ENCODE results near the gene INSR.

DNA sequence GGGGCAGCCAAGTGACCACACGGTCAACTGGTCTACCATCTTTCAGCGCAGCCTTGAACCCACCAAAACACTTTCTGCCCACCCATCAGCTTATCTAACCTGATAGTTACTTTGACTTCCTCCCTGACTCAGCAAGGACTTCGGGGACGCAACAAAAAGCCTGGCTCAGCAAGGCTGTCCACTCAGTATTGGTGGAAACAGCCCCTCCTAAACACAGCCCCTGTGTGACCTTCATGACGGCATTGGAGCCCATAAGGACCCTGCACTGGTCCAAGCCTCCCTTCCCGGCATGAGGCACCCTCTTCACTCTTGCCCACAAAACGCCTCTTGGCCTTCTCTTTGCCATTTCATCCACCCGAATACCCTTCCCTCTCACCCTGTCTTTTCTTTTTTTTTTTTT is 39.1 kb downstream of the INSR start:
- TF ChIP-seq, protein P1, sequence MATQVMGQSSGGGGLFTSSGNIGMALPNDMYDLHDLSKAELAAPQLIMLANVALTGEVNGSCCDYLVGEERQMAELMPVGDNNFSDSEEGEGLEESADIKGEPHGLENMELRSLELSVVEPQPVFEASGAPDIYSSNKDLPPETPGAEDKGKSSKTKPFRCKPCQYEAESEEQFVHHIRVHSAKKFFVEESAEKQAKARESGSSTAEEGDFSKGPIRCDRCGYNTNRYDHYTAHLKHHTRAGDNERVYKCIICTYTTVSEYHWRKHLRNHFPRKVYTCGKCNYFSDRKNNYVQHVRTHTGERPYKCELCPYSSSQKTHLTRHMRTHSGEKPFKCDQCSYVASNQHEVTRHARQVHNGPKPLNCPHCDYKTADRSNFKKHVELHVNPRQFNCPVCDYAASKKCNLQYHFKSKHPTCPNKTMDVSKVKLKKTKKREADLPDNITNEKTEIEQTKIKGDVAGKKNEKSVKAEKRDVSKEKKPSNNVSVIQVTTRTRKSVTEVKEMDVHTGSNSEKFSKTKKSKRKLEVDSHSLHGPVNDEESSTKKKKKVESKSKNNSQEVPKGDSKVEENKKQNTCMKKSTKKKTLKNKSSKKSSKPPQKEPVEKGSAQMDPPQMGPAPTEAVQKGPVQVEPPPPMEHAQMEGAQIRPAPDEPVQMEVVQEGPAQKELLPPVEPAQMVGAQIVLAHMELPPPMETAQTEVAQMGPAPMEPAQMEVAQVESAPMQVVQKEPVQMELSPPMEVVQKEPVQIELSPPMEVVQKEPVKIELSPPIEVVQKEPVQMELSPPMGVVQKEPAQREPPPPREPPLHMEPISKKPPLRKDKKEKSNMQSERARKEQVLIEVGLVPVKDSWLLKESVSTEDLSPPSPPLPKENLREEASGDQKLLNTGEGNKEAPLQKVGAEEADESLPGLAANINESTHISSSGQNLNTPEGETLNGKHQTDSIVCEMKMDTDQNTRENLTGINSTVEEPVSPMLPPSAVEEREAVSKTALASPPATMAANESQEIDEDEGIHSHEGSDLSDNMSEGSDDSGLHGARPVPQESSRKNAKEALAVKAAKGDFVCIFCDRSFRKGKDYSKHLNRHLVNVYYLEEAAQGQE (IDR thresholded peaks at IDR 0.05; ENCODE audit: insufficient read depth in 1 of 2, low read depth in 2 of 2, low read length in 1 of 2), result no peak
- TF ChIP-seq, protein P2, sequence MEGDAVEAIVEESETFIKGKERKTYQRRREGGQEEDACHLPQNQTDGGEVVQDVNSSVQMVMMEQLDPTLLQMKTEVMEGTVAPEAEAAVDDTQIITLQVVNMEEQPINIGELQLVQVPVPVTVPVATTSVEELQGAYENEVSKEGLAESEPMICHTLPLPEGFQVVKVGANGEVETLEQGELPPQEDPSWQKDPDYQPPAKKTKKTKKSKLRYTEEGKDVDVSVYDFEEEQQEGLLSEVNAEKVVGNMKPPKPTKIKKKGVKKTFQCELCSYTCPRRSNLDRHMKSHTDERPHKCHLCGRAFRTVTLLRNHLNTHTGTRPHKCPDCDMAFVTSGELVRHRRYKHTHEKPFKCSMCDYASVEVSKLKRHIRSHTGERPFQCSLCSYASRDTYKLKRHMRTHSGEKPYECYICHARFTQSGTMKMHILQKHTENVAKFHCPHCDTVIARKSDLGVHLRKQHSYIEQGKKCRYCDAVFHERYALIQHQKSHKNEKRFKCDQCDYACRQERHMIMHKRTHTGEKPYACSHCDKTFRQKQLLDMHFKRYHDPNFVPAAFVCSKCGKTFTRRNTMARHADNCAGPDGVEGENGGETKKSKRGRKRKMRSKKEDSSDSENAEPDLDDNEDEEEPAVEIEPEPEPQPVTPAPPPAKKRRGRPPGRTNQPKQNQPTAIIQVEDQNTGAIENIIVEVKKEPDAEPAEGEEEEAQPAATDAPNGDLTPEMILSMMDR (IDR thresholded peaks at IDR 0.05), result no peak

Data from Panc1 (cell line).